K562 (cell line): ENCODE measurements around the gene GRM5. TPM values are rescaled to one million over a fixed set of nuclear protein-coding genes. Genes with fewer than 3 reads are reported as not detected.
A peak's percentile ranks its signal among the peaks of the same experiment; 100 is the strongest.

ENCODE experiments used
- ATAC-seq: fragments of 200-7000 bp; cut with Tn5 transposase; 3 replicates; pipeline ENCODE4 v1.9.1; 2020; ENCODE audit warnings: moderate library complexity
- BruUV-seq: library from RNA; stranded (reverse); fragments of 400-500 nt; replicated peaks from 2 replicates; lab custom pipeline; 2021; lab: Mats Ljungman, UMichigan
- CTCF ChIA-PET: fragments of 300-600 bp; formaldehyde crosslinking; extraction: SDS; loops from one replicate; lab custom pipeline; 2021; ENCODE audit warnings: low intra/inter-chr PET ratio; lab: Yijun Ruan, JAX
- POLR2A ChIA-PET: fragments of 300-600, 350-650 bp; sonication (Branson Sonifier 250); formaldehyde crosslinking; extraction: SDS; loops from one replicate; lab custom pipeline; 2021; ENCODE audit warnings: antibody characterized with exemption, inconsistent platforms; lab: Yijun Ruan, JAX
- DNase-seq, 4 experiments: peaks; one replicate each; pipeline versions ENCODE4 v3.0.0 to v3.0.0-alpha.2; 2011 to 2018; ENCODE audit warnings: low spot score in 3 of 4, mixed read lengths in 3 of 4; ENCODE audit errors: extremely low read depth in 1 of 4
- FAIRE-seq: peaks from 2 replicates; lab custom pipeline; 2011; peaks lifted over from hg19 to GRCh38; lab: Jason Lieb, UNC
- H2AFZ ChIP-seq: 2 replicates; pipeline ENCODE4 v1.6.0; 2011; ENCODE audit warnings: low read depth, low read length, control low read depth, inconsistent platforms
- H3K27ac ChIP-seq: fragments of 200-600 bp; 3 replicates; pipeline ENCODE4 v1.8.0; 2011; ENCODE audit warnings: low read depth, mild to moderate bottlenecking, control low read depth, inconsistent platforms, low read length, moderate library complexity, mixed read lengths; ENCODE audit errors: extremely low read depth
- H3K27me3 ChIP-seq, 2 experiments: fragments of 300-600 bp in 1 of 2; 2 replicates in 1 of 2; 3 replicates in 1 of 2; pipeline versions ENCODE4 v1.6.0 to v1.8.0; 2011; ENCODE audit warnings: inconsistent platforms in 2 of 2, low read length in 2 of 2, mild to moderate bottlenecking in 1 of 2, mixed read lengths in 1 of 2, moderate library complexity in 1 of 2; ENCODE audit not compliant: control insufficient read depth in 2 of 2, insufficient read depth in 2 of 2
- H3K36me3 ChIP-seq: fragments of 300-600 bp; 3 replicates; pipeline ENCODE4 v1.8.0; 2011; ENCODE audit warnings: mild to moderate bottlenecking, low read length, inconsistent platforms; ENCODE audit not compliant: control insufficient read depth, insufficient read depth
- H3K4me1 ChIP-seq, 2 experiments: fragments of 200-600 bp in 1 of 2; replicated peaks in 1 of 2; 2 replicates in 1 of 2; 3 replicates in 1 of 2; pipeline versions ENCODE4 v1.5.1 to v1.8.0; 2011; ENCODE audit warnings: inconsistent platforms in 2 of 2, low read length in 2 of 2, mild to moderate bottlenecking in 1 of 2, mixed read lengths in 1 of 2, moderate library complexity in 1 of 2; ENCODE audit not compliant: control insufficient read depth in 2 of 2, insufficient read depth in 2 of 2
- H3K4me2 ChIP-seq: 2 replicates; pipeline ENCODE4 v1.6.1; 2011; ENCODE audit warnings: low read length, control low read depth, inconsistent platforms, mixed read lengths; ENCODE audit not compliant: insufficient read depth
- H3K4me3 ChIP-seq: fragments of 200-600 bp; sonication (generic), shearing (Covaris generic); 2 replicates; pipeline ENCODE4 v1.5.1; 2016; ENCODE audit warnings: control low read depth, inconsistent platforms
- H3K79me2 ChIP-seq: fragments of 200-600 bp; 3 replicates; pipeline ENCODE4 v1.8.0; 2011; ENCODE audit warnings: low read length, inconsistent platforms; ENCODE audit not compliant: control insufficient read depth, insufficient read depth
- H3K9ac ChIP-seq, 2 experiments: 2 replicates each; pipeline versions ENCODE4 v1.6.0 to v1.6.1; 2011; ENCODE audit warnings: low read depth in 2 of 2, low read length in 2 of 2, control low read depth in 1 of 2, inconsistent platforms in 1 of 2, mild to moderate bottlenecking in 1 of 2, mixed read lengths in 1 of 2; ENCODE audit not compliant: insufficient read depth in 1 of 2
- H3K9me1 ChIP-seq: one replicate; pipeline ENCODE4 v1.6.0; 2011; ENCODE audit warnings: inconsistent platforms, mild to moderate bottlenecking, low read length, moderate library complexity; ENCODE audit not compliant: control insufficient read depth, insufficient read depth
- H3K9me3 ChIP-seq: replicated peaks from 2 replicates; pipeline ENCODE4 v1.5.1; 2011; ENCODE audit warnings: low read depth, low read length, inconsistent platforms; ENCODE audit not compliant: control insufficient read depth, insufficient read depth
- H4K20me1 ChIP-seq: replicated peaks from 2 replicates; pipeline ENCODE4 v1.6.1; 2011; ENCODE audit warnings: low read length, inconsistent platforms, mixed read lengths; ENCODE audit not compliant: control insufficient read depth, insufficient read depth
- CBFA2T2 ChIP-seq: fragments of 450-650 bp; conservative IDR thresholded peaks from 2 replicates; pipeline ENCODE4 v1.6.1; 2017; ENCODE audit warnings: mild to moderate bottlenecking
- CBX3 ChIP-seq, 2 experiments: IDR thresholded peaks; 1 replicate in 1 of 2; 2 replicates in 1 of 2; pipeline ENCODE4 v1.6.1; 2012; ENCODE audit warnings: inconsistent platforms in 2 of 2, low read length in 2 of 2, borderline replicate concordance in 1 of 2, control low read depth in 1 of 2
- CREB1 ChIP-seq, 2 experiments: sonication (generic) in 1 of 2; formaldehyde crosslinking in 1 of 2; IDR thresholded peaks; 2 replicates each; pipeline versions ENCODE4 v1.6.1 to v1.8.0; 2012 to 2022; ENCODE audit warnings: inconsistent platforms in 1 of 2, mild to moderate bottlenecking in 1 of 2, missing genetic modification reagents in 1 of 2, moderate library complexity in 1 of 2
- ELK1 ChIP-seq: sonication (generic); formaldehyde crosslinking; IDR thresholded peaks from 2 replicates; pipeline ENCODE4 v1.8.1; 2022; ENCODE audit warnings: missing genetic modification reagents
- RBM17 ChIP-seq: fragments of 200-400 bp; formaldehyde crosslinking; IDR thresholded peaks from 2 replicates; pipeline ENCODE4 v1.6.1; 2017; ENCODE audit warnings: low read depth, mild to moderate bottlenecking, low read length, borderline replicate concordance
- ZBTB5 ChIP-seq: fragments of 450-650 bp; IDR thresholded peaks from 2 replicates; pipeline ENCODE4 v1.6.1; 2017; ENCODE audit warnings: antibody characterized with exemption
- ZNF23 ChIP-seq: fragments of 250-450 bp; sonication (Bioruptor Pico); IDR thresholded peaks from 2 replicates; pipeline ENCODE4 v1.4.0; 2020; ENCODE audit warnings: mild to moderate bottlenecking
- ZNF696 ChIP-seq: fragments of 250-450 bp; sonication (Bioruptor Pico); conservative IDR thresholded peaks from 2 replicates; pipeline ENCODE4 v1.4.0; 2020; ENCODE audit warnings: mild to moderate bottlenecking, moderate library complexity
- WGBS: fragments of 100-300 bp; shearing (Covaris generic); methylation state at CpG from one replicate; pipeline ENCODE4 v1.1.6; 2016; ENCODE audit warnings: low coverage, mixed read lengths; ENCODE audit not compliant: insufficient coverage; ENCODE audit errors: missing lambda C conversion rate; 5-methylcytosine and 5-hydroxymethylcytosine counted together
- in situ Hi-C: fragments of 300-500 bp; cut with MboI; formaldehyde crosslinking; loops from 4 replicates; pipeline ENCODE4 v1.15.0; 2018; ENCODE audit warnings: inconsistent platforms, mixed read lengths
- intact Hi-C: fragments of 100-400 bp; cut with micrococcal nuclease; formaldehyde crosslinking; loops from 2 replicates; pipeline ENCODE4 v1.14.2; 2022
- polyA plus RNA-seq, 8 experiments: library from polyadenylated mRNA; depleted of rRNA in 4 of 8; stranded (reverse) in 5 of 8; unstranded in 3 of 8; fragments of >200 nt; fragmentation: Nextera tagmentation in 2 of 8; fragmentation: Illumina TruSeq in 1 of 8; extraction: Ambion mirVana in 2 of 8; extraction: Trizol in 1 of 8; gene quantifications; 2 replicates each; pipeline versions ENCODE4 v1.2.1 to v1.2.3, GENCODE V29; 2011 to 2014; ENCODE audit warnings: inconsistent platforms in 1 of 8, missing spikeins in 1 of 8
- total RNA-seq, 7 experiments: library from RNA; depleted of rRNA in 6 of 7; stranded (reverse); fragments of >200 nt in 6 of 7; fragmentation: Illumina TruSeq in 2 of 7; extraction: Trizol in 2 of 7; gene quantifications; 2 replicates each; pipeline versions ENCODE4 v1.2.1 to v1.2.3, GENCODE V29; 2011 to 2021; ENCODE audit warnings: low replicate concordance in 1 of 7
- TF ChIP-seq, protein P1 (sequence below), 2 experiments: IDR thresholded peaks in 1 of 2; conservative IDR thresholded peaks in 1 of 2; 2 replicates each; pipeline ENCODE4 v1.6.1; 2016; ENCODE audit warnings: low read depth in 2 of 2, mild to moderate bottlenecking in 1 of 2, missing compliant biosample characterization in 1 of 2, missing genetic modification characterization in 1 of 2, moderate library complexity in 1 of 2

Gene GRM5
- total and polyA plus RNA-seq, 9 of the 15 experiments (the other 6 are each of a cell fraction or from before 2014, with no cell fraction given), result not detected

DNA sequence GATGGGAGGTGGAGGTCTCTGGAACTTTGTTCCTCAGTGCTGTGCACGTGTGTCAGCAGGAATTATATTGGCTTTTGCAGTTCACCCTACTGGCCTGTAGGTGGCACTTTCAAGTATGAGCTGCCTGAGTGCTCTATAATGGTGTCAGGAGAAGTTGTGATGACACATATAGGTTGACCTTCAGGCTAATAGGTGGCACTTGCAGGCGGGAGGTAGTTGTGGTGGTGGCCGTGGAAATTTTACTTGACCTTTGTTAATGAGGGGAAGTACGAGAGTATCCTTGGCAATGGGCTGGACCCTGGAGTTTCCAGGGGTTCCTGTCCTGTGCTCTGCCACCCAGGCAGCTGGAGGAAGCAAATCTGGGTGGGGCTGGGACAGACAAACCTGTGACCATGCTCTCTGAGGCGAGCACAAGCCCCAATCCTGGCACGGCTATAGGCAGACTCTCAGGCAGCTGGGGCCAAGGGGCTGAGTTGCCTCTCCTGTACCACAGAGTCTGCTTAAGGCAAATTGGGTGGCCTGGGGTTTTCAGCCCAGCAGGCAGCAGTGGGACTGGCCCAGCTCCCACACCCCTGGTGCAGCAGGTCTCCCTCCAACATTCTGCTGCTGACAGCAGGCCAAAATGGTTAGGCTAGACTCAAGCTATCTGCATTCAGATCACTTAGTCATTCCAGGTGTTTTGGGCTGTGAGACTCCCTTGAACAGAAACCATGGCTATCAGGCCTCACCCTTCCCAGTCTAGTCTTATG lies 580.7 kb downstream of the GRM5 start:
- ChIA-PET POLR2A (interaction anchor here (0.6 to 1.1 kb wide), 4 partner anchors 27 to 162 kb away, joined by 3 to 5 read pairs (median 4); no protein-coding TSS in a partner anchor), CTCF (interaction anchor here (0.6 kb wide), 2 partner anchors 65 to 77 kb away, joined by 3 to 5 read pairs; no protein-coding TSS in a partner anchor)
- H3K27ac ChIP-seq, result peak overlapping the region; percentile 55
- no peaks in the 10 kb centered on the region for H3K36me3 ChIP-seq
- no peaks in the 10 kb centered on the region for H3K79me2 ChIP-seq
- peak overlapping the region in 1 of 2 experiments; percentile 74; a peak in 2 of 4 replicates for H3K9ac ChIP-seq
- H4K20me1 ChIP-seq, result no peaks in the 10 kb centered on the region
- DNase-seq, result peak; percentile 62 to 81 (median 68)
- H3K9me1 ChIP-seq, result no peaks in the 10 kb centered on the region
- H3K4me2 ChIP-seq, result peak overlapping the region; percentile 30; the same call in 1 of the 2 replicates
- H3K4me3 ChIP-seq, result no peak overlapping the region
- BruUV-seq, result no TSS peak
- in situ Hi-C loops, result no loop called here
- intact Hi-C loops, result loop anchor here (5.0 kb wide), 1 partner anchor 148 kb away; the partner anchor contains the start of gene CTSC
- peaks cover 9 to 10% of the 10 kb centered on the region in 2 experiments for H3K4me1 ChIP-seq
- H3K9me3 ChIP-seq, result no peaks in the 10 kb centered on the region
- peak; percentile 88 for FAIRE-seq
- peak overlapping the region; percentile 85 for H2AFZ ChIP-seq
- peak; percentile 93 for ATAC-seq
- WGBS, result 16% methylated on average over 6 of the region's 6 CpGs
- H3K27me3 ChIP-seq, result no peaks in the 10 kb centered on the region
- no peak for TF ChIP-seq ELK1 (CRISPR knock-in tag)
- no peak for TF ChIP-seq ZNF696
- no peak for TF ChIP-seq ZNF23
- TF ChIP-seq ZBTB5, result no peak
- TF ChIP-seq RBM17, result no peak
- TF ChIP-seq CBFA2T2, result peak; percentile 45; the same call in 1 of the 2 replicates
- peak; percentile 25; the same call in 1 of the 2 replicates for TF ChIP-seq CREB1 (IDR thresholded peaks at IDR 0.05)
- 0 out of 2 replicates have a peak, but pooled peaks have one; percentile 29 for TF ChIP-seq CREB1 (CRISPR knock-in tag; IDR thresholded peaks at IDR 0.05)
- TF ChIP-seq CBX3 (IDR thresholded peaks at IDR 0.05; ENCODE audit: borderline replicate concordance in 1 of 2, low read length in 2 of 2), result peak in 1 of 2 experiments; percentile 71; a peak in 1 of 3 replicates
- TF ChIP-seq, protein P1, sequence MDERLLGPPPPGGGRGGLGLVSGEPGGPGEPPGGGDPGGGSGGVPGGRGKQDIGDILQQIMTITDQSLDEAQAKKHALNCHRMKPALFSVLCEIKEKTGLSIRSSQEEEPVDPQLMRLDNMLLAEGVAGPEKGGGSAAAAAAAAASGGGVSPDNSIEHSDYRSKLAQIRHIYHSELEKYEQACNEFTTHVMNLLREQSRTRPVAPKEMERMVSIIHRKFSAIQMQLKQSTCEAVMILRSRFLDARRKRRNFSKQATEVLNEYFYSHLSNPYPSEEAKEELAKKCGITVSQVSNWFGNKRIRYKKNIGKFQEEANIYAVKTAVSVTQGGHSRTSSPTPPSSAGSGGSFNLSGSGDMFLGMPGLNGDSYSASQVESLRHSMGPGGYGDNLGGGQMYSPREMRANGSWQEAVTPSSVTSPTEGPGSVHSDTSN (CRISPR knock-in tag; IDR thresholded peaks at IDR 0.05; ENCODE audit: low read depth), result no peak
- TF ChIP-seq, protein P1 (tag; conservative IDR thresholded peaks at IDR 0.05; ENCODE audit: low read depth), result peak; percentile 52; the same call in 1 of the 2 replicates
